ENCODE measurements around the gene FABP3.

The FABP3 gene

GRCh38 chr1:31387612-31388011, 14.7 kb upstream of the FABP3 start (continued):
- TF ChIP-seq ZNF692 (tag by site-specific recombination; IDR thresholded peaks at IDR 0.05) (peak; percentile 78), ZSCAN5A (tag by site-specific recombination; IDR thresholded peaks at IDR 0.05) (no peak), ZNF510 (tag by site-specific recombination; IDR thresholded peaks at IDR 0.05; ENCODE audit: insufficient replicate concordance) (no peak), ZNF404 (tag by site-specific recombination; IDR thresholded peaks at IDR 0.05) (no peak), ZBTB26 (tag by site-specific recombination; optimal IDR thresholded peaks at IDR 0.05) (no peak), ZNF555 (tag by site-specific recombination; conservative IDR thresholded peaks at IDR 0.05) (no peak), GLI4 (tag by site-specific recombination; IDR thresholded peaks at IDR 0.05) (peak; percentile 94), IKZF3 (tag by site-specific recombination; IDR thresholded peaks at IDR 0.05) (no peak), OSR2 (tag by site-specific recombination; IDR thresholded peaks at IDR 0.05) (no peak), PRDM2 (tag by site-specific recombination; IDR thresholded peaks at IDR 0.05; ENCODE audit: borderline replicate concordance) (no peak), ZNF2 (tag by site-specific recombination; IDR thresholded peaks at IDR 0.05) (no peak), ZNF488 (tag by site-specific recombination; IDR thresholded peaks at IDR 0.05) (no peak), ZNF596 (tag by site-specific recombination; IDR thresholded peaks at IDR 0.05) (no peak), YY2 (tag by site-specific recombination; IDR thresholded peaks at IDR 0.05) (no peak), ZNF239 (tag by site-specific recombination; IDR thresholded peaks at IDR 0.05) (no peak), ZNF16 (tag by site-specific recombination; IDR thresholded peaks at IDR 0.05; ENCODE audit: low read depth) (no peak), ZNF580 (tag by site-specific recombination; IDR thresholded peaks at IDR 0.05) (no peak), ZNF701 (tag by site-specific recombination; IDR thresholded peaks at IDR 0.05) (no peak), KLF16 (tag by site-specific recombination; IDR thresholded peaks at IDR 0.05) (peak; percentile 41; the same call in 1 of the 2 replicates), RBAK (tag by site-specific recombination; IDR thresholded peaks at IDR 0.05) (no peak), ZNF530 (tag by site-specific recombination; IDR thresholded peaks at IDR 0.05; ENCODE audit: low read depth) (no peak), ZNF416 (tag by site-specific recombination; IDR thresholded peaks at IDR 0.05) (no peak), REST (tag by site-specific recombination; IDR thresholded peaks at IDR 0.05) (no peak), ZNF449 (tag by site-specific recombination; IDR thresholded peaks at IDR 0.05) (no peak)

All from HEK293 (cell line).